22Rv1 (cell line): Measurements from ENCODE around the gene ALDH8A1.

ENCODE experiments used
- H3K27ac ChIP-seq: fragments of 450-650 bp; 2 replicates; pipeline ENCODE4 v1.5.1; 2017
- CTCF ChIP-seq: fragments of 450-650 bp; IDR thresholded peaks from 2 replicates; pipeline ENCODE4 v1.5.1; 2017; ENCODE audit warnings: mild to moderate bottlenecking
- ZFX ChIP-seq: fragments of 450-650 bp; IDR thresholded peaks from 2 replicates; pipeline ENCODE4 v1.6.1; 2017; ENCODE audit warnings: antibody characterized with exemption, borderline replicate concordance

The ALDH8A1 gene

GRCh38 chr6:134928151-134928900 lies 21.6 kb downstream of the ALDH8A1 start:
- H3K27ac ChIP-seq, result no peak overlapping the region
- no peak for TF ChIP-seq ZFX
- no peak for TF ChIP-seq CTCF

- no peak overlapping the region for H3K27ac ChIP-seq
- no peak for TF ChIP-seq CTCF
- TF ChIP-seq ZFX, result no peak
Measured at GRCh38 chr6:134925800-134926199, 24.1 kb downstream of the ALDH8A1 start.

GRCh38 chr6:134921721-134922261 lies 28.1 kb downstream of the ALDH8A1 start:
- TF ChIP-seq ZFX (no peak), CTCF (no peak)
- H3K27ac ChIP-seq, result no peak overlapping the region

GRCh38 chr6:134921276-134921675 lies 28.6 kb downstream of the ALDH8A1 start:
- H3K27ac ChIP-seq, result no peak overlapping the region
- TF ChIP-seq CTCF (no peak), ZFX (no peak)

GRCh38 chr6:134920422-134920821 lies 29.5 kb downstream of the ALDH8A1 start:
- no peak for TF ChIP-seq ZFX
- TF ChIP-seq CTCF, result no peak

GRCh38 chr6:134918418-134918961 lies 31.4 kb downstream of the ALDH8A1 start:
- TF ChIP-seq CTCF (no peak), ZFX (no peak)
- no peak overlapping the region for H3K27ac ChIP-seq

More at GRCh38 chr6:134920422-134920821, 29.5 kb downstream of the ALDH8A1 start:
- H3K27ac ChIP-seq, result no peak overlapping the region

GRCh38 chr6:134911547-134911946 lies 38.4 kb downstream of the ALDH8A1 start:
- no peak overlapping the region for H3K27ac ChIP-seq
- TF ChIP-seq ZFX (no peak), CTCF (no peak)
